Fibroblast of lung (primary cell): ENCODE measurements around the gene SYNM. TPM values are rescaled to one million over a fixed set of nuclear protein-coding genes. Genes with fewer than 3 reads are reported as not detected.

ENCODE experiments used
- DNase-seq, 2 donors: peaks; one replicate each; pipeline versions ENCODE4 v3.0.0 to v3.0.0-alpha.2; 2010; ENCODE audit warnings: low read depth in 2 of 2
- H2AFZ ChIP-seq: 2 replicates; pipeline ENCODE4 v1.5.1; 2012; ENCODE audit warnings: low read length, control low read depth, inconsistent platforms
- H3K27ac ChIP-seq: 2 replicates; pipeline ENCODE4 v1.5.1; 2011; ENCODE audit warnings: low read length, control low read depth; ENCODE audit not compliant: insufficient read depth
- H3K27me3 ChIP-seq: 2 replicates; pipeline ENCODE4 v1.5.1; 2011; ENCODE audit warnings: mild to moderate bottlenecking, low read length; ENCODE audit not compliant: control insufficient read depth, insufficient read depth
- H3K36me3 ChIP-seq: 2 replicates; pipeline ENCODE4 v1.5.1; 2011; ENCODE audit warnings: low read length; ENCODE audit not compliant: control insufficient read depth, insufficient read depth
- H3K4me1 ChIP-seq: 2 replicates; pipeline ENCODE4 v1.5.1; 2011; ENCODE audit warnings: low read length; ENCODE audit not compliant: control insufficient read depth, insufficient read depth; ENCODE audit errors: extremely low read depth
- H3K4me2 ChIP-seq: 2 replicates; pipeline ENCODE4 v1.5.1; 2011; ENCODE audit warnings: low read length, control low read depth; ENCODE audit not compliant: insufficient read depth; ENCODE audit errors: extremely low read depth
- H3K4me3 ChIP-seq, 4 experiments: fragments of 200-600 bp in 1 of 4; sonication (generic) in 1 of 4; replicated peaks in 1 of 4; 2 replicates each; pipeline ENCODE4 v1.5.1; 2011 to 2016; ENCODE audit warnings: low read length in 4 of 4, low read depth in 3 of 4, mild to moderate bottlenecking in 3 of 4, control low read depth in 2 of 4, inconsistent platforms in 1 of 4, mixed read lengths in 1 of 4; ENCODE audit not compliant: insufficient read depth in 1 of 4; ENCODE audit errors: control extremely low read depth in 1 of 4
- H3K79me2 ChIP-seq: 2 replicates; pipeline ENCODE4 v1.5.1; 2012; ENCODE audit warnings: mild to moderate bottlenecking, low read length, inconsistent platforms; ENCODE audit not compliant: control insufficient read depth, insufficient read depth
- H3K9ac ChIP-seq: 2 replicates; pipeline ENCODE4 v1.5.1; 2011; ENCODE audit warnings: mild to moderate bottlenecking, low read length, control low read depth; ENCODE audit not compliant: insufficient read depth
- H3K9me3 ChIP-seq: 2 replicates; pipeline ENCODE4 v1.5.1; 2012; ENCODE audit warnings: low read depth, low read length; ENCODE audit not compliant: control insufficient read depth, insufficient read depth
- H4K20me1 ChIP-seq: 2 replicates; pipeline ENCODE4 v1.5.1; 2011; ENCODE audit warnings: low read length; ENCODE audit not compliant: control insufficient read depth, insufficient read depth; ENCODE audit errors: extremely low read depth
- CTCF ChIP-seq, 2 donors: IDR thresholded peaks in 1 of 2; conservative IDR thresholded peaks in 1 of 2; 1 replicate in 1 of 2; 2 replicates in 1 of 2; pipeline ENCODE4 v1.5.1; 2011 to 2012; ENCODE audit warnings: low read length in 2 of 2, control low read depth in 1 of 2, inconsistent platforms in 1 of 2, low read depth in 1 of 2, mild to moderate bottlenecking in 1 of 2
- EZH2 ChIP-seq: IDR thresholded peaks from 2 replicates; pipeline ENCODE4 v1.5.1; 2012; ENCODE audit warnings: low read length, control low read depth, mild to moderate bottlenecking; ENCODE audit errors: missing control alignments
- polyA plus RNA-seq, 2 donors: library from polyadenylated mRNA; depleted of rRNA in 1 of 2; stranded (reverse) in 1 of 2; unstranded in 1 of 2; fragments of >200 nt; gene quantifications; 2 replicates each; pipeline ENCODE4 v1.2.1, GENCODE V29; 2011 to 2012; ENCODE audit warnings: missing spikeins in 1 of 2
- total RNA-seq: library from RNA; depleted of rRNA; stranded (reverse); fragments of >200 nt; gene quantifications from 2 replicates; pipeline ENCODE4 v1.2.1, GENCODE V29; 2014

SYNM gene
- total and polyA plus RNA-seq, 2 donors (not counting 1 experiment from before 2014, with no cell fraction given), result 1.8 to 8.6 TPM

DNA sequence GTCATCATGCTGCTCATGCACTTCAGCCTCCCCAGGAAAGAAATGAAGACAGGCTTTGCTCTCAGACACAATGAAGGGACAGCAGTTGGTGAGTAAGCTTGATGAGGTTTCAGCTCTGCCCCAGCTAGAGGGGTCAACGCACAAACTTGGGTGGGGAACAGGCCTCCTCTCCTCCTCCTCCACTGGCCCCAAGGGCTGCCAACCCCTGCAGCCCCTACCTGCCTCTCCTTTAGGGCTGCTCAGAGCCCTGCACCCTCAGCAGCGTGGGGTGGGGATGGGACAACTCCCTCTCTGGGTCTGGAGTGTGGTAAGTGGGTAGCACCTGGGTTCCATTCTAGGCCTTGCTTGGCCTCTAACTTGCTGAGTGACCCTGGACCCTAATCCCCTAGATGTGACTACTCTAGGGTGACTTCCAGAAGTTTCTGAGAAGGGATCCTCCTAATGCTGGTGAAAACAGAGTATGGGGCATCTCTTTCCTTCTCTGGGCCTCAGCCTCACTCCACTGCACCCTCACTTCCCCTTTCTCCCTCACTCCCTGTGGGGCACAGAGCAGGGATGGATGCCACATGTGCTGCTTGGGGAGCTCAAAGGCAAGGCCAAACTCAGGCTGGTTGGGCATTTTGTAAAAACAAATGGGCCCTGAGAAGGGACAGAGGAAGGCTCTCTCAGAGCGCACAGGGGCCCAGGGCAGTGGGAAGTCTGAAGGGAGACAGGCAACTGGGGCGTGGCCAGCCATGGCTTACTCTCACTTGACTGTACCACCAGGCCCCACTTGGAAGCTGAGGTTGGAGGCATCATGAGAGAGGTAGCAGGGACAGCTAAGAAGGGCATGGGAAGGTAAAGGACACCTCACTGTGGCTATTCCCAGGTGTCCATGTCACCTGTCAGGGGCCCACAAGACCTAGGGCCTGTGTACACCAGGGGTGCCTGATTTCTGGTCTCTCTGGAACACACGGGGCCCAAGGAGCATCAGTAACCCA lies 64.0 kb downstream of the SYNM start:
- TF ChIP-seq CTCF (conservative IDR thresholded peaks at IDR 0.05 in 1 of 2, IDR thresholded peaks at IDR 0.05 in 1 of 2; ENCODE audit: low read depth in 1 of 2, low read length in 2 of 2), result no peak
- TF ChIP-seq EZH2, result no peak
- H3K9ac ChIP-seq, result no peak overlapping the region
- no peak overlapping the region for H2AFZ ChIP-seq
- no peaks in the 10 kb centered on the region for H4K20me1 ChIP-seq
- peaks cover 3% of the 10 kb centered on the region for H3K36me3 ChIP-seq
- no peak overlapping the region for H3K4me3 ChIP-seq
- no peak overlapping the region for H3K4me2 ChIP-seq
- DNase-seq, result no peak
- H3K27ac ChIP-seq, result peak overlapping the region; percentile 63
- no peaks in the 10 kb centered on the region for H3K79me2 ChIP-seq
- no peaks in the 10 kb centered on the region for H3K27me3 ChIP-seq
- H3K4me1 ChIP-seq, result peaks cover 14% of the 10 kb centered on the region
- no peaks in the 10 kb centered on the region for H3K9me3 ChIP-seq

DNA sequence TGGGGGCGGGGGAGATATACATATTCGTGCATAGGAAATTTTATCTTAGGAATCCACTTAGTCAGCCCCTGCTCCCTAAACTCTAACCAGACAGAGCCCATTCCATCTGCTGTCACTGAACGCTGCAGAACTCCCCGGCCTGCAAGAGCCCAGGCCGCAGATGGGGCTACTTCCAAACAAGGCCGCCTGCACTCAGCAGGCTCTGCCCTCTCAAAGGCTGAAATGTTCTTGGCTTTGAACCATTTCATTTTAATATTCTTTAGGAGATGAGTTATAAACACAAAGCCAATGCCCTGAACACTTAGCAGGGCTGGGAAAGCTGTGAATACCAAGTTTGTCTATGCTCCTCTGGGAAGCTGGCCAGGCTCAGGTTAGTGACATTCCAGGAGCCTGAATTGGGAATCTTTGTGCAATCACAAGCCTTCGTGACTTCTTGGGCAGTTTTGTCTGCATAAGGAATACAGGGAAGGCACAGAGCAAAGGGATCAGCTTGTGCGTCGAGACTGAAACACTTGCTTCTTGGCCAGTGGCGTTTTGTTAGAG lies 65.0 kb downstream of the SYNM start:
- H3K27ac ChIP-seq, result peak overlapping the region; percentile 63
- no peak overlapping the region for H2AFZ ChIP-seq

More for the DNA sequence above, 65.0 kb downstream of the SYNM start:
- H3K9ac ChIP-seq, result no peak overlapping the region
- no peaks in the 10 kb centered on the region for H3K9me3 ChIP-seq
- no peak overlapping the region for H3K4me2 ChIP-seq
- no peak overlapping the region for H3K4me3 ChIP-seq
- peak; percentile 85 to 92 for DNase-seq
- H3K4me1 ChIP-seq, result peaks cover 14% of the 10 kb centered on the region
- TF ChIP-seq EZH2 (no peak), CTCF (conservative IDR thresholded peaks at IDR 0.05 in 1 of 2, IDR thresholded peaks at IDR 0.05 in 1 of 2; ENCODE audit: low read depth in 1 of 2, low read length in 2 of 2) (no peak)
- H4K20me1 ChIP-seq, result no peaks in the 10 kb centered on the region
- H3K27me3 ChIP-seq, result no peaks in the 10 kb centered on the region
- no peaks in the 10 kb centered on the region for H3K79me2 ChIP-seq
- peaks cover 3% of the 10 kb centered on the region for H3K36me3 ChIP-seq
